GM18519 (cell line): ENCODE measurements around the gene MAG.

Experiments used
- ATAC-seq: cut with Tn5 transposase; IDR thresholded peaks from one replicate; pipeline ENCODE4 v1.9.1; 2021; ENCODE audit warnings: mild to moderate bottlenecking, moderate library complexity; ENCODE audit not compliant: unreplicated experiment, low FRiP score

MAG gene

GRCh38 chr19:35265126-35265899 lies 26.6 kb upstream of the MAG start:
- no peak for ATAC-seq

GRCh38 chr19:35265900-35266519 lies 26.0 kb upstream of the MAG start:
- no peak for ATAC-seq

GRCh38 chr19:35266520-35267352 lies 25.2 kb upstream of the MAG start:
- ATAC-seq, result no peak

GRCh38 chr19:35267353-35267817 lies 24.6 kb upstream of the MAG start:
- ATAC-seq, result no peak

GRCh38 chr19:35267818-35268535 lies 24.0 kb upstream of the MAG start:
- no peak for ATAC-seq

- ATAC-seq, result no peak
Measured at GRCh38 chr19:35268536-35269437, 23.2 kb upstream of the MAG start, which contains the start of gene USF2. USF2 (plus strand) TSS chr19:35268962; CDS start chr19:35269102, 140 bp downstream.

GRCh38 chr19:35269438-35270117 lies 22.4 kb upstream of the MAG start:
- ATAC-seq, result no peak

GRCh38 chr19:35270381-35270811 lies 21.6 kb upstream of the MAG start:
- ATAC-seq, result no peak

GRCh38 chr19:35271546-35271945 lies 20.4 kb upstream of the MAG start:
- no peak for ATAC-seq

- no peak for ATAC-seq
Measured at GRCh38 chr19:35272122-35272719, 19.7 kb upstream of the MAG start.

GRCh38 chr19:35272954-35273649 lies 18.9 kb upstream of the MAG start:
- no peak for ATAC-seq

GRCh38 chr19:35273686-35274259 lies 18.2 kb upstream of the MAG start:
- no peak for ATAC-seq

GRCh38 chr19:35274323-35274722 lies 17.6 kb upstream of the MAG start:
- no peak for ATAC-seq

- no peak for ATAC-seq
Measured at GRCh38 chr19:35276706-35277281, 15.2 kb upstream of the MAG start.

GRCh38 chr19:35278578-35279284 lies 13.2 kb upstream of the MAG start:
- ATAC-seq, result no peak

GRCh38 chr19:35279374-35279773 lies 12.6 kb upstream of the MAG start:
- ATAC-seq, result no peak
